Neural progenitor cell (in vitro differentiated cells): ENCODE measurements around the gene GPR89B. TPM values are rescaled to one million over a fixed set of nuclear protein-coding genes. Genes with fewer than 3 reads are reported as not detected.
A peak's percentile ranks its signal among the peaks of the same experiment; 100 is the strongest.
"Not testable (repeated sequence)": the region's sequence is repeated elsewhere in the genome, so short reads cannot be mapped to it uniquely, and the experiment has no call there.

ENCODE experiments used
- DNase-seq: peaks from one replicate; pipeline ENCODE4 v3.0.0-alpha.2; 2016; ENCODE audit warnings: low spot score
- H2AFZ ChIP-seq: fragments of 200-600 bp; sonication (generic); replicated peaks from 2 replicates; pipeline ENCODE4 v1.6.1; 2016; ENCODE audit warnings: antibody characterized with exemption
- H3F3A ChIP-seq: fragments of 200-600 bp; sonication (generic); 2 replicates; pipeline ENCODE4 v1.6.1; 2016; ENCODE audit warnings: antibody characterized with exemption, low read depth
- H3K27ac ChIP-seq: fragments of 200-600 bp; sonication (generic); 2 replicates; pipeline ENCODE4 v1.5.1; 2016; ENCODE audit warnings: mild to moderate bottlenecking
- H3K27me3 ChIP-seq: fragments of 200-600 bp; sonication (generic); 2 replicates; pipeline ENCODE4 v1.6.1; 2016; ENCODE audit warnings: mild to moderate bottlenecking, moderate library complexity
- H3K36me3 ChIP-seq: fragments of 200-600 bp; sonication (generic); 2 replicates; pipeline ENCODE4 v1.5.1; 2016
- H3K4me1 ChIP-seq: fragments of 200-600 bp; sonication (generic); 2 replicates; pipeline ENCODE4 v1.6.1; 2016; ENCODE audit warnings: mixed run types
- H3K4me2 ChIP-seq: fragments of 200-600 bp; sonication (generic); 2 replicates; pipeline ENCODE4 v1.6.1; 2016
- H3K4me3 ChIP-seq: fragments of 200-600 bp; sonication (generic); 2 replicates; pipeline ENCODE4 v1.5.1; 2016
- H3K79me2 ChIP-seq: fragments of 200-600 bp; sonication (generic); 2 replicates; pipeline ENCODE4 v1.6.1; 2016; ENCODE audit warnings: low read depth
- H3K9ac ChIP-seq: fragments of 200-600 bp; sonication (generic); 2 replicates; pipeline ENCODE4 v1.6.1; 2016
- H3K9me3 ChIP-seq: fragments of 200-600 bp; sonication (generic); 2 replicates; pipeline ENCODE4 v1.5.1; 2016; ENCODE audit warnings: low read depth
- H4K20me1 ChIP-seq: fragments of 200-600 bp; sonication (generic); 2 replicates; pipeline ENCODE4 v1.6.1; 2016; ENCODE audit warnings: low read depth
- H3K27ac Mint-ChIP-seq: 3 replicates; pipeline ENCODE4 v1.8.0; 2021; ENCODE audit warnings: mixed read lengths
- H3K27me3 Mint-ChIP-seq: 2 replicates; pipeline ENCODE4 v1.8.0; 2022; ENCODE audit warnings: low read depth, mild to moderate bottlenecking, inconsistent platforms, moderate library complexity, mixed read lengths; ENCODE audit not compliant: insufficient read depth
- H3K36me3 Mint-ChIP-seq: 3 replicates; pipeline ENCODE4 v1.8.0; 2021; ENCODE audit warnings: mixed read lengths
- H3K4me1 Mint-ChIP-seq: 3 replicates; pipeline ENCODE4 v1.8.0; 2021; ENCODE audit warnings: mixed read lengths
- H3K4me3 Mint-ChIP-seq: 3 replicates; pipeline ENCODE4 v1.8.0; 2021; ENCODE audit warnings: mild to moderate bottlenecking, moderate library complexity, mixed read lengths
- H3K9me3 Mint-ChIP-seq: 3 replicates; pipeline ENCODE4 v1.8.0; 2020; ENCODE audit warnings: mixed read lengths
- EZH2 ChIP-seq: fragments of 200-600 bp; sonication (generic); IDR thresholded peaks from 2 replicates; pipeline ENCODE4 v1.6.1; 2017; ENCODE audit warnings: antibody characterized with exemption, mild to moderate bottlenecking, moderate library complexity
- EZH2phosphoT487 ChIP-seq: fragments of 200-600 bp; sonication (generic); IDR thresholded peaks from 2 replicates; pipeline ENCODE4 v1.6.1; 2017; ENCODE audit warnings: antibody characterized with exemption
- total RNA-seq: library from RNA; depleted of rRNA; stranded (reverse); fragments of >200 nt; gene quantifications from 2 replicates; pipeline ENCODE4 v1.2.3, GENCODE V29; 2015; ENCODE audit warnings: low replicate concordance
- TF ChIP-seq, protein P1 (sequence below): fragments of 200-600 bp; sonication (generic); IDR thresholded peaks from 2 replicates; pipeline ENCODE4 v1.5.1; 2017; ENCODE audit warnings: antibody characterized with exemption, mild to moderate bottlenecking

Gene GPR89B
- 36.8 and 47.9 TPM in 2 replicates for total RNA-seq

DNA sequence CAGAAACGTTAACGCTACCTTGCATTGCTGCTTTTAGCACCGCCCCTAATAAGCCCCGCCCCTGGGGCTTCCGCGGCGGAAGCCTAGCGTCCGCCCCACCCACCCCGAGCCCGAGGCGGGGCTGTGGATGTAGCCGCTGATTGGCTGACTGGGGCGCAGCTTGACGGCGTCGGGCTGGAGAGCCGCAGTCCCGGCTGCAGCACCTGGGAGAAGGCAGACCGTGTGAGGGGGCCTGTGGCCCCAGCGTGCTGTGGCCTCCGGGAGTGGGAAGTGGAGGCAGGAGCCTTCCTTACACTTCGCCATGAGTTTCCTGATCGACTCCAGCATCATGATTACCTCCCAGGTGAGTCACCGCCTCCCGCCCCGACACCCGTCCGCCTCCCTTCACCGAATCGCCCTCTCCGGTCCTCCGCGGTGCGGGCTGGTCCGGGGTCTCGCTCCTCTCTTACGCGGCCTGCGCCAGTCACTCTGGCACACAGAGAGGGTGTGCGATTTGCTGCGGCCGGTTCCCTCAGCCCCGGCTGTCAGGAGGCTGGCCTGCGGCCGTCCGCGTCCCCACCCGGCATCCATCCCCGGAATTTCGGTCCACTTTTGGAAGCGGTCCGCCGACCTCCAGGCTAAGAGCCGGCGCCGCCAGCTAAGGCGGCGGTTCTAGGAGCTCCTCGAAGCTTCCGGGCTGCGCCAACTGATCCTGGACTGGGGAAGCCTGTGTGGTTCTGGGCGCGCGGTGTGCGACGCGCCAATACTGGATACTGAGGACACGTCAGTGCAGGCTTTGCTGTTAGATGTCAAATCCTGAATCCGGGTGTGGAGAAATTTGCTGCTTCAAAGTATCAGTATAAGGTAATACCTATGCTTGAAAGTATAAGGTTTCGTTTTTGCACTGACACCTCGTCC lies at the start of gene GPR89B:
Gene GPR89B, plus strand, starts transcription at position 185 of the 897 bp plus-strand sequence. Its CDS starts 117 bp downstream, at position 302.
- H3K9me3 Mint-ChIP-seq, H3K9me3 ChIP-seq, H3K4me1 Mint-ChIP-seq, H3K36me3 Mint-ChIP-seq, H3K27me3 Mint-ChIP-seq, H3K27me3 ChIP-seq, H3K27ac ChIP-seq, H3K36me3 ChIP-seq, H3F3A ChIP-seq, H3K4me1 ChIP-seq, H3K27ac Mint-ChIP-seq: not testable (repeated sequence)
- H3K79me2 ChIP-seq, result peaks cover 24% of the 10 kb centered on the region
- H3K4me2 ChIP-seq, result peak within 1 kb of the TSS; percentile 83
- DNase-seq, result peak; percentile 94
- peak within 1 kb of the TSS; percentile 87 for H3K4me3 Mint-ChIP-seq
- H2AFZ ChIP-seq, result peak within 1 kb of the TSS; percentile 82
- H4K20me1 ChIP-seq, result peaks cover 17% of the 10 kb centered on the region
- H3K9ac ChIP-seq, result peak within 1 kb of the TSS; percentile 42
- H3K4me3 ChIP-seq, result peak within 1 kb of the TSS; percentile 78

DNA sequence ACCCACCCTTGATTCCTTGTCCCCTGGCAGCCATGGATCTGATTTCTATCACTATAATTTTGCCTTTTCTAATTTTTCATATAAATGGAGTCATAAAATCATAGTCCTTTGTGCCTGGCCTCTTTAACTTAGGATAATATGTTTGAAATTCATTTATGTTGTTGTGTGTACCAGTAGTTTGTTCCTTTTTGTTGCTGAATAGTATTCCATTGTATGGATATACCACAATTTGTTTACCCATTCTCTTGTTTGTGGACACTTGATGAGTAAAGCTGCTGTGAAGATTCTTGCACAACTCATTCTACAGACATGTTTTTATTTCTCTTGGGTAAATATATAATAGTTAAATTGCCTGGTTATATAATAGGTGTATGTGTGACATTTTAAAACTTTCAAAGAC lies 48.3 kb upstream of the GPR89B start:
- H3K27me3 ChIP-seq, result no peaks in the 10 kb centered on the region
- no peak overlapping the region for H2AFZ ChIP-seq
- H3K4me2 ChIP-seq, result no peak overlapping the region
- H3K36me3 ChIP-seq, result no peaks in the 10 kb centered on the region
- Mint-ChIP-seq H3K9me3 (peaks cover 7% of the 10 kb centered on the region), H3K4me3 (no peak overlapping the region), H3K36me3 (no peaks in the 10 kb centered on the region), H3K4me1 (no peaks in the 10 kb centered on the region), H3K27me3 (no peaks in the 10 kb centered on the region), H3K27ac (no peak overlapping the region)
- H3K79me2 ChIP-seq, result no peaks in the 10 kb centered on the region
- no peak overlapping the region for H3K4me3 ChIP-seq
- H4K20me1 ChIP-seq, result no peaks in the 10 kb centered on the region
- TF ChIP-seq EZH2, result no peak
- TF ChIP-seq, protein P1, sequence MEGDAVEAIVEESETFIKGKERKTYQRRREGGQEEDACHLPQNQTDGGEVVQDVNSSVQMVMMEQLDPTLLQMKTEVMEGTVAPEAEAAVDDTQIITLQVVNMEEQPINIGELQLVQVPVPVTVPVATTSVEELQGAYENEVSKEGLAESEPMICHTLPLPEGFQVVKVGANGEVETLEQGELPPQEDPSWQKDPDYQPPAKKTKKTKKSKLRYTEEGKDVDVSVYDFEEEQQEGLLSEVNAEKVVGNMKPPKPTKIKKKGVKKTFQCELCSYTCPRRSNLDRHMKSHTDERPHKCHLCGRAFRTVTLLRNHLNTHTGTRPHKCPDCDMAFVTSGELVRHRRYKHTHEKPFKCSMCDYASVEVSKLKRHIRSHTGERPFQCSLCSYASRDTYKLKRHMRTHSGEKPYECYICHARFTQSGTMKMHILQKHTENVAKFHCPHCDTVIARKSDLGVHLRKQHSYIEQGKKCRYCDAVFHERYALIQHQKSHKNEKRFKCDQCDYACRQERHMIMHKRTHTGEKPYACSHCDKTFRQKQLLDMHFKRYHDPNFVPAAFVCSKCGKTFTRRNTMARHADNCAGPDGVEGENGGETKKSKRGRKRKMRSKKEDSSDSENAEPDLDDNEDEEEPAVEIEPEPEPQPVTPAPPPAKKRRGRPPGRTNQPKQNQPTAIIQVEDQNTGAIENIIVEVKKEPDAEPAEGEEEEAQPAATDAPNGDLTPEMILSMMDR, result no peak
- TF ChIP-seq EZH2phosphoT487, result no peak
- peaks cover 12% of the 10 kb centered on the region for H3K9me3 ChIP-seq
- H3K9ac ChIP-seq, result no peak overlapping the region
- H3F3A ChIP-seq, result no peaks in the 10 kb centered on the region
- no peak overlapping the region for H3K27ac ChIP-seq
- no peak for DNase-seq
- H3K4me1 ChIP-seq, result no peaks in the 10 kb centered on the region

DNA sequence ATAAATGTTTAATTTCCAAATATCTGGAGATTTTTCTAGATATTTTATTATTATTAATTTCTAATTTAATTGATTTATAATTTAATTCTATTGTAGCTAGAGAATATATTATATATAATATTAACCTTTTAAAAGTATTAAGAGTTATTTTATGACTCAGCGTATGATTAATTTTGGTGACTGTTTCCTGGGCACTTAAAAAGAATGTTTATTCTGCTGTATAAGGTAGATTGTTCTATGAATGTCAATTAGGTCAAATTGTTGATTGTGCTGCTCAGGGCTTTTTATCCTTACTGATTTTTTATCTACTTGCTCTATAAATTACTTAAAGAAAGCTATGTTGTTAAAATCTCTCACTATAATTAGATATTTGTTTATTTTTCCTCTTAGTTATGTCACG lies 45.7 kb upstream of the GPR89B start:
- H2AFZ ChIP-seq, result no peak overlapping the region
- no peak overlapping the region for H3K4me2 ChIP-seq
- H3K9me3 Mint-ChIP-seq, result peaks cover 7% of the 10 kb centered on the region
- no peak overlapping the region for H3K4me3 ChIP-seq
- H3K36me3 Mint-ChIP-seq, result no peaks in the 10 kb centered on the region
- no peaks in the 10 kb centered on the region for H3K79me2 ChIP-seq
- no peak overlapping the region for H3K4me3 Mint-ChIP-seq
- H3K4me1 Mint-ChIP-seq, result no peaks in the 10 kb centered on the region
- H3K27ac Mint-ChIP-seq, result no peak overlapping the region
- no peaks in the 10 kb centered on the region for H3K4me1 ChIP-seq
- no peaks in the 10 kb centered on the region for H4K20me1 ChIP-seq
- H3K27me3 ChIP-seq, result no peaks in the 10 kb centered on the region
- no peaks in the 10 kb centered on the region for H3K36me3 ChIP-seq
- no peak overlapping the region for H3K27ac ChIP-seq
- H3K9ac ChIP-seq, result no peak overlapping the region
- TF ChIP-seq, protein P1, result no peak
- TF ChIP-seq EZH2, result no peak
- TF ChIP-seq EZH2phosphoT487, result no peak
- H3F3A ChIP-seq, result no peaks in the 10 kb centered on the region
- peaks cover 12% of the 10 kb centered on the region for H3K9me3 ChIP-seq
- no peak for DNase-seq
- H3K27me3 Mint-ChIP-seq, result no peaks in the 10 kb centered on the region
